GM18867 (cell line): ENCODE results near the gene IPO7.

Experiments
- ATAC-seq: cut with Tn5 transposase; IDR thresholded peaks from one replicate; pipeline ENCODE4 v1.9.1; 2021; ENCODE audit warnings: mild to moderate bottlenecking, moderate library complexity; ENCODE audit not compliant: unreplicated experiment

Gene IPO7

GRCh38 chr11:9489080-9489765 is 104.8 kb downstream of the IPO7 start:
- no peak for ATAC-seq

- ATAC-seq, result no peak
Observed at GRCh38 chr11:9490376-9490775, 105.9 kb downstream of the IPO7 start.

DNA sequence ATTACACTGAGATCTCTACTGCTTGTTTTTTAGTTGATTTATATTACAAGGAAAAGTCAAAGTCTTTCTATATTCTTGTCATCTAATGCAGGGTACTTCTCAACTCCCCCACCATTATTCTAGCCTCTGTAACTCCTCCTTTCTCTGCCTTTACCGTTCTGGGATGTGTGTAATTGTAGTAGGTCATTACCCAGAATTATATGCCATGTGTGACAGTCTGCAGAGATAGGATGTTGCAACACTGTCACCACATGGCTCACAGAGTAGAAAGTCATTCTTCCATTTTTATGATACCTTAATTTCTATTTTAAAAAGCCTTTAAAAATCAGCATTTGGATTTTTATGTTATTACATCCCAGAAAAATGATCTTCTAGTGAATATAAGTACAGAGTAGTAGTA is 109.0 kb downstream of the IPO7 start:
- no peak for ATAC-seq

DNA sequence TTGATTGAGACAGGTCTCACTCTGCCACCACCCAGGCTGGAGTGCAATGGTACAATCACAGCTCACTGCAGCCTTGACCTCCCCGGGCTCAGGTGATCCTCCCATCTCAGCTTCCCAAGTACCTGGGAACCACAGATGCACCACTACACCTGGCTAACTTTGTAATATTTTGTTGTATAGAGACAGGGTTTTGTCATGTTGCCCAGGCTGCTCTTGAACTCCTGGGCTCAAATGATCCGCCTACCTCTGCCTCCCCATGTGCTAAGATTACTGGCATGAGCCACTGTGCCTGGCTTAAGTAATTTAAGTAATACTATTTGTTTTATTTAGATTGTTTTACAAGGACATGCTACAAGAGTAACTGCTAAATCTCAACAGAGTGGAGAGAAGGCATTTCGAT is 109.9 kb downstream of the IPO7 start:
- ATAC-seq, result no peak

- ATAC-seq, result no peak
Observed at GRCh38 chr11:9495803-9496514, 111.5 kb downstream of the IPO7 start.
